A673 (cell line): ENCODE measurements around the gene AATF.

Experiments used
- CTCF ChIP-seq: fragments of 300-800, 200-600 bp; sonication (generic); conservative IDR thresholded peaks from 2 replicates; pipeline ENCODE4 v1.5.1; 2017; ENCODE audit warnings: low read depth, mild to moderate bottlenecking, antibody characterized with exemption, low read length, moderate library complexity, mixed read lengths
- EZH2 ChIP-seq: fragments of 200-600 bp; sonication (generic); IDR thresholded peaks from 2 replicates; pipeline ENCODE4 v1.6.1; 2017; ENCODE audit warnings: borderline replicate concordance, low read depth, mild to moderate bottlenecking, mixed read lengths, antibody characterized with exemption, low read length; ENCODE audit not compliant: poor library complexity, severe bottlenecking

GRCh38 chr17:37079735-37080134 lies 131.0 kb downstream of the AATF start:
- TF ChIP-seq CTCF, result no peak
- no peak for TF ChIP-seq EZH2
